K562 (cell line): ENCODE results near the gene DNASE2. TPM values are rescaled to one million over a fixed set of nuclear protein-coding genes. Genes with fewer than 3 reads are reported as not detected.

Source experiments
- ATAC-seq: fragments of 200-7000 bp; cut with Tn5 transposase; 3 replicates; pipeline ENCODE4 v1.9.1; 2020; ENCODE audit warnings: moderate library complexity
- BruUV-seq: library from RNA; stranded (reverse); fragments of 400-500 nt; replicated peaks from 2 replicates; lab custom pipeline; 2021; lab: Mats Ljungman, UMichigan
- CTCF ChIA-PET: fragments of 300-600 bp; formaldehyde crosslinking; extraction: SDS; loops from one replicate; lab custom pipeline; 2021; ENCODE audit warnings: low intra/inter-chr PET ratio; lab: Yijun Ruan, JAX
- POLR2A ChIA-PET: fragments of 300-600, 350-650 bp; sonication (Branson Sonifier 250); formaldehyde crosslinking; extraction: SDS; loops from one replicate; lab custom pipeline; 2021; ENCODE audit warnings: antibody characterized with exemption, inconsistent platforms; lab: Yijun Ruan, JAX
- DNase-seq, 4 experiments: peaks; one replicate each; pipeline versions ENCODE4 v3.0.0 to v3.0.0-alpha.2; 2011 to 2018; ENCODE audit warnings: low spot score in 3 of 4, mixed read lengths in 3 of 4; ENCODE audit errors: extremely low read depth in 1 of 4
- FAIRE-seq: peaks from 2 replicates; lab custom pipeline; 2011; peaks lifted over from hg19 to GRCh38; lab: Jason Lieb, UNC
- H2AFZ ChIP-seq: 2 replicates; pipeline ENCODE4 v1.6.0; 2011; ENCODE audit warnings: low read depth, low read length, control low read depth, inconsistent platforms
- H3K27ac ChIP-seq: fragments of 200-600 bp; 3 replicates; pipeline ENCODE4 v1.8.0; 2011; ENCODE audit warnings: low read depth, mild to moderate bottlenecking, control low read depth, inconsistent platforms, low read length, moderate library complexity, mixed read lengths; ENCODE audit errors: extremely low read depth
- H3K27me3 ChIP-seq, 2 experiments: fragments of 300-600 bp in 1 of 2; 2 replicates in 1 of 2; 3 replicates in 1 of 2; pipeline versions ENCODE4 v1.6.0 to v1.8.0; 2011; ENCODE audit warnings: inconsistent platforms in 2 of 2, low read length in 2 of 2, mild to moderate bottlenecking in 1 of 2, mixed read lengths in 1 of 2, moderate library complexity in 1 of 2; ENCODE audit not compliant: control insufficient read depth in 2 of 2, insufficient read depth in 2 of 2
- H3K36me3 ChIP-seq: fragments of 300-600 bp; 3 replicates; pipeline ENCODE4 v1.8.0; 2011; ENCODE audit warnings: mild to moderate bottlenecking, low read length, inconsistent platforms; ENCODE audit not compliant: control insufficient read depth, insufficient read depth
- H3K4me1 ChIP-seq, 2 experiments: fragments of 200-600 bp in 1 of 2; replicated peaks in 1 of 2; 2 replicates in 1 of 2; 3 replicates in 1 of 2; pipeline versions ENCODE4 v1.5.1 to v1.8.0; 2011; ENCODE audit warnings: inconsistent platforms in 2 of 2, low read length in 2 of 2, mild to moderate bottlenecking in 1 of 2, mixed read lengths in 1 of 2, moderate library complexity in 1 of 2; ENCODE audit not compliant: control insufficient read depth in 2 of 2, insufficient read depth in 2 of 2
- H3K4me2 ChIP-seq: 2 replicates; pipeline ENCODE4 v1.6.1; 2011; ENCODE audit warnings: low read length, control low read depth, inconsistent platforms, mixed read lengths; ENCODE audit not compliant: insufficient read depth
- H3K4me3 ChIP-seq: fragments of 200-600 bp; sonication (generic), shearing (Covaris generic); 2 replicates; pipeline ENCODE4 v1.5.1; 2016; ENCODE audit warnings: control low read depth, inconsistent platforms
- H3K79me2 ChIP-seq: fragments of 200-600 bp; 3 replicates; pipeline ENCODE4 v1.8.0; 2011; ENCODE audit warnings: low read length, inconsistent platforms; ENCODE audit not compliant: control insufficient read depth, insufficient read depth
- H3K9ac ChIP-seq, 2 experiments: 2 replicates each; pipeline versions ENCODE4 v1.6.0 to v1.6.1; 2011; ENCODE audit warnings: low read depth in 2 of 2, low read length in 2 of 2, control low read depth in 1 of 2, inconsistent platforms in 1 of 2, mild to moderate bottlenecking in 1 of 2, mixed read lengths in 1 of 2; ENCODE audit not compliant: insufficient read depth in 1 of 2
- H3K9me1 ChIP-seq: one replicate; pipeline ENCODE4 v1.6.0; 2011; ENCODE audit warnings: inconsistent platforms, mild to moderate bottlenecking, low read length, moderate library complexity; ENCODE audit not compliant: control insufficient read depth, insufficient read depth
- H3K9me3 ChIP-seq: replicated peaks from 2 replicates; pipeline ENCODE4 v1.5.1; 2011; ENCODE audit warnings: low read depth, low read length, inconsistent platforms; ENCODE audit not compliant: control insufficient read depth, insufficient read depth
- H4K20me1 ChIP-seq: replicated peaks from 2 replicates; pipeline ENCODE4 v1.6.1; 2011; ENCODE audit warnings: low read length, inconsistent platforms, mixed read lengths; ENCODE audit not compliant: control insufficient read depth, insufficient read depth
- CBX5 ChIP-seq: IDR thresholded peaks from 2 replicates; pipeline ENCODE4 v1.6.1; 2014; ENCODE audit warnings: low read depth, borderline replicate concordance
- DLX4 ChIP-seq: fragments of 250-450 bp; sonication (Bioruptor Pico); IDR thresholded peaks from 2 replicates; pipeline ENCODE4 v1.6.1; 2021; ENCODE audit warnings: mild to moderate bottlenecking
- E2F3 ChIP-seq: fragments of 250-450 bp; sonication (Bioruptor Pico); IDR thresholded peaks from 2 replicates; pipeline ENCODE4 v1.4.0; 2020; ENCODE audit warnings: mild to moderate bottlenecking
- ESRRA ChIP-seq: fragments of 450-650 bp; IDR thresholded peaks from 2 replicates; pipeline ENCODE4 v1.6.1; 2014; ENCODE audit warnings: low read depth, mild to moderate bottlenecking, moderate library complexity, borderline replicate concordance
- KAT2B ChIP-seq: IDR thresholded peaks from one replicate; pipeline ENCODE4 v1.6.1; 2012; ENCODE audit warnings: low read depth, mild to moderate bottlenecking, control low read depth, inconsistent platforms, low read length, moderate library complexity
- KDM5B ChIP-seq: fragments of 200-600 bp; sonication (generic); IDR thresholded peaks from 2 replicates; pipeline ENCODE4 v1.6.1; 2012; ENCODE audit warnings: low read depth, mild to moderate bottlenecking, moderate library complexity, low read length, control low read depth, inconsistent platforms; ENCODE audit not compliant: insufficient replicate concordance
- MBD2 ChIP-seq: sonication (generic); IDR thresholded peaks from 2 replicates; pipeline ENCODE4 v1.6.1; 2016; ENCODE audit warnings: low read depth, borderline replicate concordance
- MCM5 ChIP-seq: fragments of 450-650 bp; IDR thresholded peaks from 2 replicates; pipeline ENCODE4 v1.6.1; 2016; ENCODE audit warnings: low read depth
- NFATC3 ChIP-seq: fragments of 450-650 bp; IDR thresholded peaks from 2 replicates; pipeline ENCODE4 v1.6.1; 2017; ENCODE audit warnings: mild to moderate bottlenecking
- TBP ChIP-seq: optimal IDR thresholded peaks from 2 replicates; pipeline ENCODE3; 2011; ENCODE audit warnings: low read depth, low read length, improper control_type of control experiment
- TEAD1 ChIP-seq, 2 experiments: fragments of 450-650 bp in 1 of 2; sonication (generic) in 1 of 2; formaldehyde crosslinking; IDR thresholded peaks; 2 replicates each; pipeline versions ENCODE4 v1.4.0 to v1.8.0; 2020 to 2022; ENCODE audit warnings: mild to moderate bottlenecking in 2 of 2, missing genetic modification reagents in 1 of 2
- ZBTB26 ChIP-seq: fragments of 450-650 bp; formaldehyde crosslinking; IDR thresholded peaks from 2 replicates; pipeline ENCODE4 v1.4.0; 2022; ENCODE audit warnings: missing genetic modification characterization
- ZNF224 ChIP-seq: sonication (generic); formaldehyde crosslinking; IDR thresholded peaks from 2 replicates; pipeline ENCODE4 v1.8.0; 2022; ENCODE audit warnings: mild to moderate bottlenecking, missing genetic modification reagents
- ZNF589 ChIP-seq: fragments of 200-800 bp; sonication (Bioruptor generic); IDR thresholded peaks from 2 replicates; pipeline ENCODE4 v1.6.1; 2016; ENCODE audit warnings: low read depth, missing genetic modification characterization, missing compliant biosample characterization
- WGBS: fragments of 100-300 bp; shearing (Covaris generic); methylation state at CpG from one replicate; pipeline ENCODE4 v1.1.6; 2016; ENCODE audit warnings: low coverage, mixed read lengths; ENCODE audit not compliant: insufficient coverage; ENCODE audit errors: missing lambda C conversion rate; 5-methylcytosine and 5-hydroxymethylcytosine counted together
- in situ Hi-C: fragments of 300-500 bp; cut with MboI; formaldehyde crosslinking; loops from 4 replicates; pipeline ENCODE4 v1.15.0; 2018; ENCODE audit warnings: inconsistent platforms, mixed read lengths
- intact Hi-C: fragments of 100-400 bp; cut with micrococcal nuclease; formaldehyde crosslinking; loops from 2 replicates; pipeline ENCODE4 v1.14.2; 2022
- polyA plus RNA-seq, 8 experiments: library from polyadenylated mRNA; depleted of rRNA in 4 of 8; stranded (reverse) in 5 of 8; unstranded in 3 of 8; fragments of >200 nt; fragmentation: Nextera tagmentation in 2 of 8; fragmentation: Illumina TruSeq in 1 of 8; extraction: Ambion mirVana in 2 of 8; extraction: Trizol in 1 of 8; gene quantifications; 2 replicates each; pipeline versions ENCODE4 v1.2.1 to v1.2.3, GENCODE V29; 2011 to 2014; ENCODE audit warnings: inconsistent platforms in 1 of 8, missing spikeins in 1 of 8
- total RNA-seq, 7 experiments: library from RNA; depleted of rRNA in 6 of 7; stranded (reverse); fragments of >200 nt in 6 of 7; fragmentation: Illumina TruSeq in 2 of 7; extraction: Trizol in 2 of 7; gene quantifications; 2 replicates each; pipeline versions ENCODE4 v1.2.1 to v1.2.3, GENCODE V29; 2011 to 2021; ENCODE audit warnings: low replicate concordance in 1 of 7
- TF ChIP-seq, protein P1 (sequence below): sonication (generic); formaldehyde crosslinking; IDR thresholded peaks from 2 replicates; pipeline ENCODE4 v1.8.1; 2023; ENCODE audit warnings: mild to moderate bottlenecking, missing genetic modification reagents
- TF ChIP-seq, protein P2 (sequence below): fragments of 250-450 bp; sonication (Bioruptor Pico); IDR thresholded peaks from 2 replicates; pipeline ENCODE4 v1.8.0; 2021; ENCODE audit warnings: borderline replicate concordance, mild to moderate bottlenecking, moderate library complexity; ENCODE audit not compliant: poor library complexity, severe bottlenecking

The DNASE2 gene
- total and polyA plus RNA-seq, 9 of the 15 experiments (the other 6 are each of a cell fraction or from before 2014, with no cell fraction given), result 4.4 to 27.0 (median 20.2) TPM

DNA sequence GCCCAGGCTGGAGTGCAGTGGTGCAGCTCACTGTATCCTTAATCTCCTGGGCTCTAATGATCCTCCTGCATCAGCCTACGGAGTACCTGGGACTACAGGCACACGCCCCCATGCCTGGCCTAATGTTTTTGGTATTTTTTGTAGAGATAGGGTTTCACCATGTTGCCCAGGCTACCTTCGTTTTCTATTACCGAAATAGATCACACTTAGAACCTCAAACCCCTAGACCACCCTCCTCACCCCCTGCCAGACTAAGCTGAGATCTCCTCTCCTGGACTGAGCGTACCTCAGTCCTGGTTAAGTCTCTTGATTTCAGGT is 5.4 kb upstream of the DNASE2 start (continued):
- TF ChIP-seq TBP (no peak), MBD2 (no peak), ZNF589 (peak; percentile 56; the same call in 1 of the 2 replicates)
- TF ChIP-seq, protein P1, sequence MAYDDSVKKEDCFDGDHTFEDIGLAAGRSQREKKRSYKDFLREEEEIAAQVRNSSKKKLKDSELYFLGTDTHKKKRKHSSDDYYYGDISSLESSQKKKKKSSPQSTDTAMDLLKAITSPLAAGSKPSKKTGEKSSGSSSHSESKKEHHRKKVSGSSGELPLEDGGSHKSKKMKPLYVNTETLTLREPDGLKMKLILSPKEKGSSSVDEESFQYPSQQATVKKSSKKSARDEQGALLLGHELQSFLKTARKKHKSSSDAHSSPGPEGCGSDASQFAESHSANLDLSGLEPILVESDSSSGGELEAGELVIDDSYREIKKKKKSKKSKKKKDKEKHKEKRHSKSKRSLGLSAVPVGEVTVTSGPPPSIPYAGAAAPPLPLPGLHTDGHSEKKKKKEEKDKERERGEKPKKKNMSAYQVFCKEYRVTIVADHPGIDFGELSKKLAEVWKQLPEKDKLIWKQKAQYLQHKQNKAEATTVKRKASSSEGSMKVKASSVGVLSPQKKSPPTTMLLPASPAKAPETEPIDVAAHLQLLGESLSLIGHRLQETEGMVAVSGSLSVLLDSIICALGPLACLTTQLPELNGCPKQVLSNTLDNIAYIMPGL, result 0 out of 2 replicates have a peak, but pooled peaks have one; percentile 15
- TF ChIP-seq, all 486 proteins: peak for 7

GRCh38 chr19:12885749-12886650 is 4.8 kb upstream of the DNASE2 start:
- 0% methylated on average over 42 of the region's 53 CpGs for WGBS
- peak overlapping the region; percentile 96 for H3K27ac ChIP-seq
- H4K20me1 ChIP-seq, result peaks cover 5% of the 10 kb centered on the region; the same call in 1 of the 2 replicates
- POLR2A ChIA-PET, result interaction anchor here (0.6 to 5.9 kb wide), 19 partner anchors 9 to 1246 kb away, joined by 3 to 37 read pairs (median 4); partner anchors contain the start of genes GET3 and RAD23A
- H3K9me1 ChIP-seq, result no peaks in the 10 kb centered on the region
- ATAC-seq, result peak; percentile 11
- in situ Hi-C loops, result no loop called here
- H3K4me3 ChIP-seq, result peak overlapping the region; percentile 70
- peaks cover 42 to 81% of the 10 kb centered on the region in 2 experiments; a peak in 4 of 5 replicates for H3K4me1 ChIP-seq
- peak; percentile 73 to 89 (median 82) for DNase-seq
- CTCF ChIA-PET, result interaction anchor here (0.8 to 1.2 kb wide), 3 partner anchors 61 to 79 kb away, joined by 3 to 7 read pairs (median 3); partner anchors contain the start of gene GADD45GIP1
- H3K9me3 ChIP-seq, result no peaks in the 10 kb centered on the region
- peak overlapping the region; percentile 100 for H3K4me2 ChIP-seq
- intact Hi-C loops, result loop anchor here (1.0 to 5.0 kb wide), 4 partner anchors 33 to 81 kb away; partner anchors contain the start of genes CALR, DAND5, MAST1 and SYCE2
- BruUV-seq, result no TSS peak
- H3K27me3 ChIP-seq, result no peaks in the 10 kb centered on the region
- H3K79me2 ChIP-seq, result peaks cover 70% of the 10 kb centered on the region
- H2AFZ ChIP-seq, result peak overlapping the region; percentile 73; the same call in 1 of the 2 replicates
- FAIRE-seq, result peak; percentile 74
- H3K36me3 ChIP-seq, result peaks cover 30% of the 10 kb centered on the region
- H3K9ac ChIP-seq, result peak overlapping the region; percentile 94 to 95
- TF ChIP-seq DLX4 (no peak), KAT2B (no peak), CBX5 (no peak), MCM5 (no peak), ZNF224 (CRISPR knock-in tag) (no peak), E2F3 (CRISPR knock-in tag) (0 out of 2 replicates have a peak, but pooled peaks have one; percentile 3), ESRRA (no peak), NFATC3 (peak; percentile 79; the same call in 1 of the 2 replicates), ZBTB26 (CRISPR knock-in tag) (no peak), TEAD1 (CRISPR knock-in tag; IDR thresholded peaks at IDR 0.05) (no peak), KDM5B (no peak)
- TF ChIP-seq, protein P2, sequence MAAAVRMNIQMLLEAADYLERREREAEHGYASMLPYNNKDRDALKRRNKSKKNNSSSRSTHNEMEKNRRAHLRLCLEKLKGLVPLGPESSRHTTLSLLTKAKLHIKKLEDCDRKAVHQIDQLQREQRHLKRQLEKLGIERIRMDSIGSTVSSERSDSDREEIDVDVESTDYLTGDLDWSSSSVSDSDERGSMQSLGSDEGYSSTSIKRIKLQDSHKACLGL, result no peak
